Measurements from ENCODE around the gene NFIC.
A peak's percentile ranks its signal among the peaks of the same experiment; 100 is the strongest.
"Not testable (repeated sequence)": the region's sequence is repeated elsewhere in the genome, so short reads cannot be mapped to it uniquely, and the experiment has no call there.

The NFIC gene

GRCh38 chr19:3344608-3345598 is 21.5 kb upstream of the NFIC start:
- peaks cover 0 to 1% of the 10 kb centered on the region in 2 donors for H3K4me1 Mint-ChIP-seq (ENCODE audit: low read depth in 2 of 2)
- peak overlapping the region in 1 of 2 donors; percentile 25 for H3K27ac Mint-ChIP-seq
- no peaks in the 10 kb centered on the region for H3K9me3 Mint-ChIP-seq
- DNase-seq (no peak), ATAC-seq (replicated peaks) (no peak)
- H3K27me3 Mint-ChIP-seq, result no peaks in the 10 kb centered on the region
- no peaks in the 10 kb centered on the region for H3K36me3 Mint-ChIP-seq (ENCODE audit: insufficient read depth)
- H3K4me3 Mint-ChIP-seq, result no peak overlapping the region

GRCh38 chr19:3345850-3346460 is 20.4 kb upstream of the NFIC start:
- H3K4me1 Mint-ChIP-seq (ENCODE audit: low read depth in 2 of 2), result peaks cover 0 to 1% of the 10 kb centered on the region in 2 donors

GRCh38 chr19:3346677-3347353 is 19.6 kb upstream of the NFIC start:
- no peaks in the 10 kb centered on the region for H3K9me3 Mint-ChIP-seq
- DNase-seq (no peak), ATAC-seq (replicated peaks) (no peak)
- H3K36me3 Mint-ChIP-seq (ENCODE audit: insufficient read depth), result no peaks in the 10 kb centered on the region
- no peak overlapping the region for H3K27ac Mint-ChIP-seq
- H3K4me3 Mint-ChIP-seq, result no peak overlapping the region
- peaks cover 0 to 1% of the 10 kb centered on the region in 2 donors for H3K4me1 Mint-ChIP-seq (ENCODE audit: low read depth in 2 of 2)
- H3K27me3 Mint-ChIP-seq, result no peaks in the 10 kb centered on the region

More at GRCh38 chr19:3345850-3346460, 20.4 kb upstream of the NFIC start:
- H3K27ac Mint-ChIP-seq, result no peak overlapping the region
- no peaks in the 10 kb centered on the region for H3K36me3 Mint-ChIP-seq (ENCODE audit: insufficient read depth)
- H3K4me3 Mint-ChIP-seq, result no peak overlapping the region
- no peaks in the 10 kb centered on the region for H3K27me3 Mint-ChIP-seq
- DNase-seq (no peak), ATAC-seq (replicated peaks) (no peak)
- H3K9me3 Mint-ChIP-seq, result no peaks in the 10 kb centered on the region

DNA sequence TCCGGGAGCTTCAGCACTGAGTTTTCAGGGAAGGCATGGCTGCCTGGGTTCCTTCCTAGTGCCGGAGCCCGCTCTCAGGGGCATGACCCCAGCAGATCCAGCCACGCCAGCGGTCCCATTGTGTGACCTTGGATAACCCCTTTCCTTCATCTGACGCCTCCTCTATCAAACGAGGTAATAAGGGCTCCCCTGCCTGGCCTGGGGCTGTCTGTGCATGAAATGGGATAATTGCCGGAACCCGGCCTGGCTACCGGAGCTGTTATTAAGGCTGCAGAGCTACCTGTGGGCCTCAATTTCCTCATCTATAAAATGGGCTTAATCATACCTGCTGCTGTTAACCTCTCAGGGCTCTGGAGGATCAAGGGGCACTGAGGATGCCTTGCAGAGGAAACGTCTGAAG is 18.3 kb upstream of the NFIC start:
- ATAC-seq (replicated peaks) (no peak), DNase-seq (no peak)
- Mint-ChIP-seq H3K36me3 (ENCODE audit: insufficient read depth) (no peaks in the 10 kb centered on the region), H3K27me3 (no peaks in the 10 kb centered on the region), H3K4me3 (no peak overlapping the region), H3K9me3 (no peaks in the 10 kb centered on the region), H3K4me1 (ENCODE audit: low read depth in 2 of 2) (peaks cover 0 to 1% of the 10 kb centered on the region in 2 donors), H3K27ac (no peak overlapping the region)

- not testable (repeated sequence) for H3K27me3 Mint-ChIP-seq; H3K9me3 Mint-ChIP-seq; DNase-seq; H3K4me3 Mint-ChIP-seq; H3K4me1 Mint-ChIP-seq (ENCODE audit: low read depth in 2 of 2); ATAC-seq (replicated peaks); H3K27ac Mint-ChIP-seq; H3K36me3 Mint-ChIP-seq (ENCODE audit: insufficient read depth)
These were observed 17.9 kb upstream of the NFIC start for GRCh38 chr19:3348469-3348868.

DNA sequence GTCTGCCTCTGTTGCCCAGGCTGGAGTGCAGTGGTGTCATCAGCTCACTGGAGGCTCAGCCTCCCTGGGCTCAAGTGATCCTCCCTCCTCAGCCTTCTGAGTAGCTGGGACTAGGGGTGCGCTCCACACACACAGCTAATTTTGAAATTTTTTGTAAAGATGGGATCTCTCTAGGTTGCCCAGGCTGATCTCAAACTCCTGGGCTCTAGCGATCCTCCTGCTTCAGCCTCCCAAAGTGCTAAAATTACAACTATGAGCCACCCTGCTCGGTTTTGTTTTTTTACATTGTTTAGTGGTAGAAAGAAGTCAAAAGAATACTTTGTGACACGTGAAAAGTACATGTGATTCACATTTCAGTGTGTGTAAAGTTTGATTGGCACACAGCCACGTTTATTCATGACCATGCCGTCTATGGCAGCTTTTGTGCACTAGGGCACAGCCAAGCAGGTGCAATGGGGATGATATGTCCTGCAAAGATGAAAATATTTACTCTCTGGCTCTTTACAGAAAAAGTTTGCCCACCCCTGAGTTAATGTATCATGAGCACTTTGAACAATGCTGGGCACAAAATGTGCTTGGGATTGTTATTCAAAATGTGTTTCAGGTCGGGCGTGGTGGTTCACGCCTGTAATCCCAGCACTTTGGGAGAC is 16.2 kb upstream of the NFIC start:
- DNase-seq, result no peak

GRCh38 chr19:3351702-3352447 is 14.5 kb upstream of the NFIC start:
- Mint-ChIP-seq H3K9me3 (no peaks in the 10 kb centered on the region), H3K27ac (no peak overlapping the region), H3K4me1 (ENCODE audit: low read depth in 2 of 2) (peaks cover 0 to 1% of the 10 kb centered on the region in 2 donors), H3K36me3 (ENCODE audit: insufficient read depth) (peaks cover 3% of the 10 kb centered on the region), H3K27me3 (no peaks in the 10 kb centered on the region), H3K4me3 (no peak overlapping the region)
- DNase-seq, result no peak
- ATAC-seq (replicated peaks), result no peak

More for the DNA sequence above, 16.2 kb upstream of the NFIC start:
- H3K9me3 Mint-ChIP-seq, result no peaks in the 10 kb centered on the region
- ATAC-seq (replicated peaks), result no peak
- peaks cover 0 to 1% of the 10 kb centered on the region in 2 donors for H3K4me1 Mint-ChIP-seq (ENCODE audit: low read depth in 2 of 2)
- no peak overlapping the region for H3K27ac Mint-ChIP-seq
- no peaks in the 10 kb centered on the region for H3K27me3 Mint-ChIP-seq
- H3K4me3 Mint-ChIP-seq, result no peak overlapping the region
- H3K36me3 Mint-ChIP-seq (ENCODE audit: insufficient read depth), result peaks cover 1% of the 10 kb centered on the region

DNA sequence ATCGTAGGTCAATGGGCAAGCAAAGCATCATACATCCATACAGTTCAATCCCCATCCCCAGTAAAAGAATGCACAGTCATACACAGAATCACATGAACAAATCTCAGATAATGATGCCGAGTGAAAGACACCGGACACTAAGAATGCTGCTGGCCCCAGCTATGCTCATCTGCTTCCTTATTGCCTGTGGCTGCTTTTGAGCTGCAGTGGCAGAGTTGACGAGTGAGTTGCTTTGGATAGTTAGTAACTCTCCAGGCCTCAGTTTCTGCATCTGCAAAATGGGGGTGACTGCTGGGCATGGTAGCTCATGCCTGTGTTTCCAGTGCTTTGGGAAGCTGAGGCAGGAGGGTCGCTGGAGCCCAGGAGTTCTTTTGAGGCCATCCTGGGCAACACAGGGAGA is 12.9 kb upstream of the NFIC start:
- H3K4me1 Mint-ChIP-seq (ENCODE audit: low read depth in 2 of 2), result peaks cover 6 to 13% of the 10 kb centered on the region in 2 donors
- H3K27ac Mint-ChIP-seq, result no peak overlapping the region
- H3K36me3 Mint-ChIP-seq (ENCODE audit: insufficient read depth), result peaks cover 16% of the 10 kb centered on the region
- H3K4me3 Mint-ChIP-seq, result no peak overlapping the region
- H3K27me3 Mint-ChIP-seq, result no peaks in the 10 kb centered on the region
- no peaks in the 10 kb centered on the region for H3K9me3 Mint-ChIP-seq
- ATAC-seq (replicated peaks), result no peak
- DNase-seq, result no peak

DNA sequence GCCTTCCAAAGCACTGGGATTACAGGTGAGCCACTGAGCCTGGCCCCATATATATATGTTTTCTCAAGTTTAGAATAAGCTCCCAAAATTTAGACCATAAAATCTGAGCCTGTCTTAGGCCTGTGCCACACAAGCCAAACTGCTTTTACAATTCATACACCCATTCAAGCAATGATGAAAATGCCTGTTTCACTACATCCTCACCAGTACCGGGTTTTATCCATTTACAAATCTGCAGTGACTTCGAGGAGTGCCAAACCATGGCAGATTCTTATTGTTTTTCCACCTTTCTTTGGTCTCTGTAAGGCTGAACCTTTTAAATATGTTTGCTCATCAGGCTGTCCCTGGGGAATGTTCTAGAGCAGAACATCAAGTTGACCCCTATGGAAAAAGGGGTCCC is 9.6 kb upstream of the NFIC start:
- Mint-ChIP-seq H3K36me3 (ENCODE audit: insufficient read depth) (peaks cover 26% of the 10 kb centered on the region), H3K9me3 (no peaks in the 10 kb centered on the region), H3K4me3 (peak overlapping the region; percentile 94), H3K4me1 (ENCODE audit: low read depth in 2 of 2) (peaks cover 15 to 21% of the 10 kb centered on the region in 2 donors), H3K27ac (peak overlapping the region; percentile 93), H3K27me3 (no peaks in the 10 kb centered on the region)
- DNase-seq (no peak), ATAC-seq (replicated peaks) (no peak)

- peak; percentile 46 for ATAC-seq (replicated peaks)
- H3K9me3 Mint-ChIP-seq, result no peaks in the 10 kb centered on the region
- peak overlapping the region; percentile 94 for H3K4me3 Mint-ChIP-seq
- peak overlapping the region; percentile 93 for H3K27ac Mint-ChIP-seq
- DNase-seq, result peak; percentile 51 to 62 (median 53)
- H3K36me3 Mint-ChIP-seq (ENCODE audit: insufficient read depth), result peaks cover 26% of the 10 kb centered on the region
- H3K4me1 Mint-ChIP-seq (ENCODE audit: low read depth in 2 of 2), result peaks cover 22 to 28% of the 10 kb centered on the region in 2 donors
- H3K27me3 Mint-ChIP-seq, result no peaks in the 10 kb centered on the region
These were observed 9.0 kb upstream of the NFIC start for GRCh38 chr19:3357271-3357991.

DNA sequence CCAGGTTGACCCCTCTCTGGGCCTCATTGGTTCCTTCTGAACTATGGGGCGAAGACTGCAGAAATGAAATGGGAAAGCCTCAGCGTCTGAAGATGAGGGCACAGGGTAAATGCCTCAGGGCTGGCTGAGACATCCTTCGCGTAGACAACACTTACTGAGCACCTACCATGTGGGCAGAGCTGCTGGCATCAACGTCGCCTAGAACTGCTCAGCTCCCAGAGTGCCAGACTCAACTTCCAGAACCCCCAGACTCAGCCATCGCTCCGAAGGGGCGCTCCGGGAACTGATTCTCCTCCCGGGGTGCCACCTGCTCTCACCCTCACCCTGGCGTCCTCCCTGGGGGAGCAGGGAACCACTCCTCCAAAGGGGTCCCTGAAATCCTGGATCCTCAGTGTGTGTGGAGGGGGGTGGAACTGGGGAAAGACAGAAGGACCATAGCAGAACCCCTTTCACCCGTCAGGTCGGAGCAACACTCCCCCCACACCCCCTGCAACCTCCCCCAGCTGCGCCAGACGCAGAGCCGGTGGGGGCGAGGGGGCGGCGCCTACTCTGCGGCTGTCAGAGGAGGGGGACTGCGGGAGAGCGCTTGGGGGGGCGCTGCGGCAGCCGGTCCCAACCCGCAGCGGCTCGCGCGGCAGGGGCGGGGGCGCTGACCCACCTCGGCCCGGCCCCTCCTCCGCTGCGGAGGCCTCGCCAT is 8.2 kb upstream of the NFIC start:
- Mint-ChIP-seq H3K27ac (peak overlapping the region; percentile 93), H3K36me3 (ENCODE audit: insufficient read depth) (peaks cover 26% of the 10 kb centered on the region), H3K4me1 (ENCODE audit: low read depth in 2 of 2) (peaks cover 26 to 33% of the 10 kb centered on the region in 2 donors), H3K4me3 (peak overlapping the region; percentile 94), H3K27me3 (no peaks in the 10 kb centered on the region), H3K9me3 (no peaks in the 10 kb centered on the region)
- peak; percentile 34 for ATAC-seq (replicated peaks)
- DNase-seq, result peak; percentile 42 to 47 (median 44)

DNA sequence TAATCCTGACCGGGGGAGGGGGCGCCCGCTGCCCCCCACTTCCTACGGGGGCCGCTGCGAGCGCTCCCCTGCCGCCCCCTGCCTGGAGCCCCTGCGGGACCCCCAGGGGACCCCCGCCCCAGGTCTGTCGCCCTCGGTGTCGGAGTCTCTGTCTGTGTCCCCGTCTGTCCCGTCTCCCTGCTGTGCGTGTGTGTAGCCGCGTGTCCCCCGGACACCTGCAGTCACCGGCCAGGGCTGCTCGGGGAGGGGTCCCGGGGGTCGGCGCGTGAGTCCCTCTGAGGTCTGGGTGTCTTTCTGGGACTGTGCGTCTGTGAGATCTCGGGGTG is 7.7 kb upstream of the NFIC start:
- H3K27me3 Mint-ChIP-seq, result no peaks in the 10 kb centered on the region
- H3K27ac Mint-ChIP-seq, result peak overlapping the region; percentile 93
- H3K9me3 Mint-ChIP-seq, result no peaks in the 10 kb centered on the region
- peaks cover 26% of the 10 kb centered on the region for H3K36me3 Mint-ChIP-seq (ENCODE audit: insufficient read depth)
- H3K4me1 Mint-ChIP-seq (ENCODE audit: low read depth in 2 of 2), result peaks cover 26 to 33% of the 10 kb centered on the region in 2 donors
- no peak for ATAC-seq (replicated peaks)
- DNase-seq, result no peak
- peak overlapping the region; percentile 94 for H3K4me3 Mint-ChIP-seq
